HG02885 (cell line): Measurements from ENCODE around the gene ACAP3.

Experiments
- ATAC-seq: cut with Tn5 transposase; IDR thresholded peaks from one replicate; pipeline ENCODE4 v1.9.1; 2021; ENCODE audit warnings: mild to moderate bottlenecking; ENCODE audit not compliant: unreplicated experiment, poor library complexity

The ACAP3 gene

GRCh38 chr1:1307923-1308755 is at the start of gene ACAP3, which contains the start of gene PUSL1:
TSS of gene ACAP3 (minus strand) at chr1:1307930. CDS start at chr1:1307815, 115 bp downstream.
TSS of gene PUSL1 (plus strand) at chr1:1308597. CDS start at chr1:1308644, 47 bp downstream.
- ATAC-seq = peak; percentile 69

DNA sequence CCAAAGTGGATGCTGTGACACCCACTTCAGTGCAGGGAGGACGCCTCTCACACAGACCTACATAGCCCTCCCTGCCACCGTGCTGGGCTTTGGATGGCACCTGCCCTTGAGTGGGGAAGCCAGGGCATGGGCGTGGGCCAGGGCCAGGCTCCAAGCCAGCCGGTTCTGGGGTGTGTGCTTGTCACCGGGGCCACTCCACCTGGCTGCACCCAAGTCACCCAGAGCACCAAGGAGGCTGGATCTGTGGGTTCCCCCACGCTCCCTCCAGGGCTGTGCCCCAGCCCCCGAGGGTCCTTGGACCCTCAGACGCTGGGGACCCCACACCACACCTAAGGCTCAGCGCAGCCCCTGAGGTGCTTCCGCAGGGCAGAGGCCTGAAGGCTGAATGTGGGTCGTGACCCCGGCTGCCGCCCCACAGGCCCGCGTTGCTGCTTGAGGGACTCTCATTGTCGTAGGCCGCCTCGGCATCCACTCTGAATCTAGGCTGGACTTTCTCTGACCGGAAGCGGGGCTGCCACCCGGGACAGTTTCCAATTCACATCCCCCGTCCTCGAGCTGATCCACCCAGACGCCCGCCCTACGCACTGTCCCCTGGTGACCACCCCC is 49.2 kb upstream of the ACAP3 start:
- ATAC-seq = no peak

- ATAC-seq = no peak
Observed at GRCh38 chr1:1356166-1356795, 48.6 kb upstream of the ACAP3 start.

DNA sequence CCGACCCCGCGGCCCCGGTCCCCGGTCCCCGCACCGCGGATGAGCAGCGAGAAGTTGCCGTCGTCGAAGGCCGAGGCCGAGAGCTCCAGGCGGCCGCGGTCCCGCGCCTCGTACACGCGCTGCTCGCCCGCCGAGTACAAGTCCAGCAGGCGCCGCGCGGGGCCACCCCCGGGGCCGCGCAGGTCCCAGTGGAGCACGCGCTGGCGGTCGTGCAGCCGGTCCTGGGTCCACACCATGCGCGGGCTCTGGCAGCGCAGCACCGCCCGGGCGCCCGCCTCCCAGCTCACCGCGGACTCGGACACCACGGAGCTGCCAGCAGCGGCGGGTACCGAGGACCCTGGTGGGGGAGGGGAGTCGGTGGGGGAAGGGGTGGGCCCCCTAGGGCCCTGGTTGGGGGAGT is 47.7 kb upstream of the ACAP3 start:
- no peak for ATAC-seq

DNA sequence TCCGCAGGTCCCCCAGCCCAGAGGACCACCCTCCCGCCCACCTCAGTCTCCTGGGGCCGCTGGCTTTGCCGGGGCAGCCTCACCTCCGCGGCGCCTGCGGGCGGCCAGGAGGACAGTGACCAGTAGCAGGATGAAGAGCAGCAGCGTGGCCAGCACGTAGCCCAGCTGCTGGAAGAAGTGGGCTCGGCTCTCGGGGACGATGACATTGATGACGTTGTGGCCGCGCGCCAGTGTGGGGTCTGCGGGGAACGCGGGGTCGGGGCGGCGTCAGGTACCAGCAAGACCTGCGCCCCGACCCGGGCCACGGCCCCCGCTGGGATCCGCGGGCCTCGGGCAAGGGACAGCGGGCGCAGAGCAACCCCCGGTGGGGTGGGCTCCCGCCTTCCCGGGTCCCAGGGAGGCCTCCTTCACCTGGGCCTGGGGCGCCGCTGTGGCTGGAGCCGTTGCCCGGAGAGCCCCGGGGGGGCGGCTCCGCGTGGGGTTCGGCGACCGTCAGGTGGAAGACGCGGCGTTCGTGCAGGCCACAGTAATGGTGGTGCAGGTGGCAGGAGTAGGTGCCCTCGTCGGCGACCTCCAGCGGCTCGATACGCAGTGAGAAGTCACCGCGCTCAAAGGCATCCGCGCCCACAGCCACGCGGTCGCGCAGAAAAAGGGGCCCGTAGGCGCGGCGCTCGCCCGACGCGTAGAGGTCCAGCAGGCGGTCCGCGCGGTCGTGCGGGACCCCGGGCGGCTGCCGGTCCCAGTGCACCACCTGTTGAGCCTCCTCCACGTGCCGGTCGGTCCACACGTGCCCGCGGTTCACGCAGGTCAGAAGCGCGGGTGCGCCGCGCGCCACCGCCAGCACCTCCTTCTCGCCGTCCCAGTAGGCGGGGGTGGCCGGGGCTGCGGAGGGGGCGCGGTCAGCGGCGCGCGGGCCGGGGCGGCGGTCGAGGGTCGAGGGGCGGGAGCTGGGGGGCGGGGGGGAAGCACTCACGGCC is 46.8 kb upstream of the ACAP3 start:
- no peak for ATAC-seq

- no peak for ATAC-seq
Observed at GRCh38 chr1:1353389-1354151, 45.8 kb upstream of the ACAP3 start.

DNA sequence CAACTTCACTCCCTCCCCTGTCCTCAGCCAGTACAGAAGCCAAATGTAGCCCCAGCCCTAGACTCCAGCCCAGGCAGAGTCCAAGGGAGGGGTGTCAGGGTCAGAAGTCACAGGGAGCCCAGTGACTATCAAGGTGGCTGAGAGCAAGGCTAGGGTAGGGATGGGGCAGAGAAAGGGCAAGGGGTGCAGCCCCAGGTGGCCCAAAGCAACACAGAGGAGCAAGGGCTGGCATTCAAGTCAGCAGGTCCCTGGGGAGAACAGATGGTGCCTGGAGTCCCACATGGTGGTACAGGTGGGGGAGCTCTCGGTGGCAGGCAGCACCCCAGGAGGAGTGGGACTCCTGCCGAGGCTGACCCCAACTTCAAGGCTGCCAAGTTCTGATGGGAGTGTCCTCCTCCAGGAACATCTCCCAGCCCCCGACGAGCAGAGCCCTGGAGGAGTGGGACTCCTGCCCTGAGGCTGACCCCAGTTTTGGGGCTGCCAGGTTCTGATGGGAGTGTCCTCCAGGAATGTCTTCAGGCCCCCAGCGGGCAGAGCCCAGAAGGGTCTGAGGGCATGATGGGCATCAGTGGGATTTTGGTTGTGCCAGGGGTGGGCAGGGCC is 45.2 kb upstream of the ACAP3 start:
- no peak for ATAC-seq

DNA sequence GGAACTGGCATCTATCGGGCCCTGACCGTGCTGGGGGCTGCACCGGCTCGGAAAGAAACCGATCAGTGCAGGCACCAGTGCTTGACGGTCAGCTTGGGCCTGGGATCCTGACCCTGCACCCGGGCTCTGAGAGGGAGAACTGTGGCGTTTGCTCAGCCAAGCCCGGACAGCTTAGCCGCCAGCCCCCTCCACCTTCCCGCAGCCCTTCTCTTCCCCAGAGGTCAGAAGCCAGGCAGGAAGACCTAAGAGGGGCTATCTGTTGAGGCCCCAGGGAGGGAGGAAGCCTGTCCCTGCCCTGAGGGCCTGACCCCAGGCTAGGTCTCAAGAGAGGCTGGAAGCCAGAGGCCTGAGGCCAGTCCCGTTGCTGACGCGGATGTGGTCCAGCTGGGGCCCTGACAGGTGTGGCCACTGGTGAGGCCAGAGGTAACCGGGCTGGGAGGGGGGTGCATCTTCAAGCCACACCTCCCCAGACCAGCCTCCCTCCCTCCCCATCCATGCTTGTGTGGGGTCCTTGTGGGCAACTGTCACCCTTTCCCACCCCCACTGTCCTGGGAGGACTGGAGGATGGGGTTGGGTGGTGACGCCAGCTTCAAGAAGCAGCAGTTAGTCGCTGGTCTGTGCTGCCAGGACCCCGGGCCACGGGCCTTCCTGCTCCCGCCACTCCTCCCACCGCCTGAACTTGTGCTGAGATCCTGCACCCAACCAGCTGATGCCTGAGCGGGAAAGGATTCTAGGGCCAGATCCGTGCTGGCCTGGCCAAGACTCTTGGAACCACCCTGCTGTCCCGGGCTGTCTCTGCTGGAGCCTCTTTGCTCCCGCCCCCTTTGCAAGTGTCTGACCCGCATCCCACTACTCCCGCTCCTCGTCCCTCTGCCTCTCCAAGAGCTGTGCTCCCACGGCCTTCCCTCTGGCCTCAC is 44.0 kb upstream of the ACAP3 start:
- no peak for ATAC-seq

DNA sequence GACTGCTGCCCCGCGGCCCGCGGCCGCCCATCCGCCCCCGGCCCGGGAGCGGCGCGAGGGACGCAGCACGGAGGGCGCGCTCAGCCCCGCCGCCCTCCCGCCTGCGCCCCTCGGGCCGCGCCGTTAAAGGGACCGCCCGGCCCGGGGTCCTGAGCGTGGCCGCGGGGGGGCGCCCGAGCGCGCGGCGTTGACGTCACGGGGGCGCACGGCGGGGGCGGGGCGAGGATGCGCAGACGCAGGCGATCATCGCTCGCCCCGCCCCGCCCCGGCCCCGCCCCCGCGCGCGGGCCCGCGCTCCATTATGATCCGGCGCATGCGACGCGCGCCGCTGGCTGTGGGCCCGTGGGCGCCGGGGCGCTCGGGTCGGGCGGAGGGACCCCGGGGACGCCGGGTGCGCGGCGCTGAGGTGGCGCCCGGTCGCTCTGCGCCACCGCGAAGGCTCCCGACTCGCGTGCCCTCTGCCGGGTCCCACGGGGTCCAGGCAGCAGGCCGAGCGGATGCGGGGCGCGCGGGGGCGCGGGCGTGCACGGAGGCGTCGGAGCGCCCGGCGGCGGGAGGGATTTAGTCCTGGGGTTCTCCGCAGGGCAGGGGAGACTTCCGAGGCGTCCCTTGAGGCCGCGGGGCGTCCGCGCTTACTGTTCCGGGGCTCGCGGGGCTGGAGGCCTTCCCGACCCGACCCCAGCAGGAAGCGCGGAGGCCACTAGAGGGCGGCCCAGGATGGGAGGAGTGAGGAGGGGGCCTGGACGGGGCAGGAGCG is 41.7 kb upstream of the ACAP3 start, which contains the start of gene DVL1:
Gene DVL1 (minus strand): TSS at position 163 of the 757 bp plus-strand sequence. CDS start 353 bp downstream, outside the sequence.
- ATAC-seq = peak; percentile 64

GRCh38 chr1:1348420-1349255 is 40.9 kb upstream of the ACAP3 start:
- peak; percentile 8 for ATAC-seq

DNA sequence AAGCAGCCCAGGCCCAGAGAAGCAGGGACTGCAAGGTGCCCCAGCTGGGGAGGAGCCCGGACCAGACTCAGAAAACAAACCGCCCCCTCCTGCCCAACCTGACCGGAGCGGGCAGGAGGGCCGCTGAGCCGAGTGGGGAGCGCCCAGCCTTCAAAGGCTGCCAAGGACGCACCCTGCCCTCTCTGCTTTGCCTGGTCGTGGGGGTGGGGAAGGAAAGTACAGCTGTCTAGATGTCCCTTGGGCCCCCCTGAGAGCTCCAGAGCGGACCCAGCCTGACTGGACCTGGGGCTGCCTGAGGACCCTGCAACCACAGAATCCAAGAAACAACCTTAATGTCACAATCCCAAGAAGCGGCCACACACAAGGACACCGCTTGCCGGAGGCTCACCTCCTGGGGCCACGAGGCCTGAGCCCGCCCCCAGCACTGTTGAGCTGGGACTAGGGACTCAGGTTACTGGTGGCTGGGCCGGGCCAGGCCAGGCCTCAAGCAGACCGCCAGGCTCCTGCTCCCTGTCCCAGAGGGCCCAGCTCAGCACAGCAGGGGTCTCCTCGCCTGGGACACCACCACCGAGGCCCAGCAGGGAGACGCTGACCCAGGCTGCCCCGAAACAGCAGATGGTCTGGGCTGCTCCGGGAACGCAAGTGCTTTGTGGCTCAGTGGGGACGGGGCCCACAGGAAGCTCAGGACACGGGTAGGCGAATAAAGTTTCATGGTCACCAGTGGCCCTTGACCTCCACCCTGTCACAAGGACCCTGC is 40.1 kb upstream of the ACAP3 start:
- ATAC-seq = no peak

- no peak for ATAC-seq
Observed at GRCh38 chr1:1347026-1347595, 39.4 kb upstream of the ACAP3 start.

- ATAC-seq = no peak
Observed at GRCh38 chr1:1346501-1346890, 38.8 kb upstream of the ACAP3 start.

- ATAC-seq = no peak
Observed at GRCh38 chr1:1345860-1346500, 38.2 kb upstream of the ACAP3 start.

GRCh38 chr1:1345384-1345783 is 37.7 kb upstream of the ACAP3 start:
- ATAC-seq = no peak
